PC-3 (cell line): ENCODE data around the gene NLGN1.

Source experiments
- CTCF ChIP-seq: fragments of 300-600 bp; sonication (generic); conservative IDR thresholded peaks from 2 replicates; pipeline ENCODE4 v1.5.1; 2017; ENCODE audit warnings: antibody characterized with exemption, low read depth, mild to moderate bottlenecking, low read length
- EZH2 ChIP-seq: fragments of 300-600 bp; sonication (generic); IDR thresholded peaks from one replicate; pipeline ENCODE4 v1.6.1; 2017; ENCODE audit warnings: antibody characterized with exemption, mild to moderate bottlenecking, low read length; ENCODE audit not compliant: unreplicated experiment
- EZH2phosphoT487 ChIP-seq: fragments of 300-600 bp; sonication (generic); IDR thresholded peaks from 2 replicates; pipeline ENCODE4 v1.6.1; 2018; ENCODE audit warnings: mild to moderate bottlenecking, antibody characterized with exemption, low read length, borderline replicate concordance

- TF ChIP-seq CTCF (no peak), EZH2phosphoT487 (no peak), EZH2 (no peak)
Observed at GRCh38 chr3:173416070-173416469, 18.5 kb downstream of the NLGN1 start.
